ENCODE results near the gene KIF11.

DNA sequence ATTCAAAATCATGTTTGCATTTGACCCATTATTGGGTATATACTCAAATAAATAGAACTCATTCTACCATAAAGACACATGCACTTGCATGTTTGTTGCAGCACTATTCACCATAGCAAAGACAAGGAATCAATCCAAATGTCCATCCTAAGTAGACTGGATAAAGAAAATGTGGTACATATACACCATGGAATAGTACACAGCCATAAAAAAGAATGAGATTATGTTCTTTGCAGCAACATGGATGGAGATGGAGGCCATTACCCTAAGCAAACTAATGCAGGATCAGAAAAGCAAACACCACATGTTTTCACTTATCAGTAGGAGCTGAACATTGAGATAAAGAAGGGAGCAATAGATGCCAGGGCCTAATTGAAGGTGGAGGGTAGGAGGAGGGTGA is 84.8 kb downstream of the KIF11 start:
- TF ChIP-seq YY1 (IDR thresholded peaks at IDR 0.05; ENCODE audit: insufficient read depth, insufficient read length): no peak
- TF ChIP-seq SUZ12 (IDR thresholded peaks at IDR 0.05; ENCODE audit: extremely low read depth, insufficient read depth, insufficient read length): no peak
- TF ChIP-seq ZNF274 (IDR thresholded peaks at IDR 0.05; ENCODE audit: low read depth, low read length): no peak
